Loucy (cell line): ENCODE results near the gene SLC33A1.

Experiments used
- CTCF ChIP-seq: fragments of 200-600 bp; sonication (generic); conservative IDR thresholded peaks from 2 replicates; pipeline ENCODE4 v1.5.1; 2014; ENCODE audit warnings: mild to moderate bottlenecking, antibody characterized with exemption, low read length
- EZH2phosphoT487 ChIP-seq: fragments of 200-600 bp; IDR thresholded peaks from 2 replicates; pipeline ENCODE4 v1.6.1; 2018; ENCODE audit warnings: antibody characterized with exemption, mild to moderate bottlenecking, moderate library complexity, borderline replicate concordance

DNA sequence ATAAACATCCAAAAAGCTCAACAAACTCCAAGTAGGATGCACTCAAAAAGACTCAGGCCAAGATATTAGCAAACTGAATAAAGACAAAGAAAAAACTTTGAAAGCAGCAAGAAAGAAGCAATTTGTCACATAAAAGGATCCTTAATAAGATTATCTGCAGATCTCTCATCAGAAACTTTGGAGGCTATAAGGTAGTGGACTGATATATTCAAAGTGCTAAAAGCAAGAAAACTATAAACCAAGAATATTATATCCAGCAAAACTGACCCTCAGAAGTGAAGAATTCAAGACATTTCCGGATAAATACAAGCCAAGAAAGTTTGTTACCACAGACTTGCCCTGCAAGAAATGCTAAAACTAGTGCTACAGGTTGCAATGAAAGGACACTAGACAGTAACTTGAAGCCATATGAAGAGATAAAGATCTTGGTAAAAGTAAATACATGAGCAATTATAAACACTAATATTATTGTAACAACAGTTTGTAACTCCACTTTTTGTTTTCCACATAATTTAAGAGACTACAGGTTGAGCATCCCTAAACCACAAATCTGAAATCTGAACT is 71.8 kb downstream of the SLC33A1 start:
- TF ChIP-seq CTCF (no peak), EZH2phosphoT487 (no peak)
